SK-N-SH treated with all-trans-retinoic acid at 6 μM for 48 hours (cell line): ENCODE results near the gene MYH6.

Source experiments
- ATAC-seq: fragments of 200-7000 bp; cut with Tn5 transposase; 3 replicates; pipeline ENCODE4 v1.9.1; 2020; ENCODE audit warnings: mild to moderate bottlenecking, moderate library complexity
- BACH2 ChIP-seq: fragments of 250-450 bp; sonication (Bioruptor Pico); IDR thresholded peaks from 2 replicates; pipeline ENCODE4 v1.9.0; 2021; ENCODE audit warnings: mild to moderate bottlenecking, borderline replicate concordance
- CREB5 ChIP-seq: fragments of 250-450 bp; sonication (Bioruptor Pico); IDR thresholded peaks from 2 replicates; pipeline ENCODE4 v1.5.1; 2020; ENCODE audit warnings: low read depth, mild to moderate bottlenecking, moderate library complexity
- CSRNP3 ChIP-seq: fragments of 250-450 bp; sonication (Bioruptor Pico); IDR thresholded peaks from 2 replicates; pipeline ENCODE4 v1.5.1; 2021; ENCODE audit warnings: mild to moderate bottlenecking, moderate library complexity
- ESRRG ChIP-seq: fragments of 250-450 bp; sonication (Bioruptor Pico); IDR thresholded peaks from 2 replicates; pipeline ENCODE4 v1.6.1; 2021; ENCODE audit warnings: mild to moderate bottlenecking
- GLIS3 ChIP-seq: fragments of 250-450 bp; sonication (Bioruptor Pico); IDR thresholded peaks from 2 replicates; pipeline ENCODE4 v1.5.0; 2020; ENCODE audit warnings: mild to moderate bottlenecking, moderate library complexity
- ISL1 ChIP-seq: fragments of 250-450 bp; sonication (Bioruptor Pico); IDR thresholded peaks from 2 replicates; pipeline ENCODE4 v2.1.2; 2022; ENCODE audit warnings: mild to moderate bottlenecking, moderate library complexity
- OSR1 ChIP-seq: fragments of 250-450 bp; sonication (Bioruptor Pico); IDR thresholded peaks from 2 replicates; pipeline ENCODE4 v1.8.0; 2022; ENCODE audit warnings: moderate library complexity, mild to moderate bottlenecking, inconsistent platforms
- PATZ1 ChIP-seq: fragments of 250-450 bp; sonication (Bioruptor Pico); IDR thresholded peaks from 2 replicates; pipeline ENCODE4 v1.8.0; 2020; ENCODE audit warnings: mild to moderate bottlenecking, moderate library complexity, borderline replicate concordance
- RARB ChIP-seq: fragments of 250-450 bp; sonication (Bioruptor Pico); IDR thresholded peaks from 2 replicates; pipeline ENCODE4 v1.8.0; 2021; ENCODE audit warnings: mild to moderate bottlenecking, moderate library complexity
- SNAI2 ChIP-seq: fragments of 250-450 bp; sonication (Bioruptor Pico); IDR thresholded peaks from 2 replicates; pipeline ENCODE4 v1.5.0; 2020; ENCODE audit warnings: mild to moderate bottlenecking, moderate library complexity
- TCF4 ChIP-seq: fragments of 250-450 bp; sonication (Bioruptor Pico); IDR thresholded peaks from 2 replicates; pipeline ENCODE4 v1.8.0; 2021; ENCODE audit warnings: mild to moderate bottlenecking, moderate library complexity, borderline replicate concordance
- TOX ChIP-seq: fragments of 250-450 bp; sonication (Bioruptor Pico); IDR thresholded peaks from 2 replicates; pipeline ENCODE4 v1.8.0; 2021; ENCODE audit warnings: mild to moderate bottlenecking, moderate library complexity, borderline replicate concordance
- TSHZ2 ChIP-seq: fragments of 250-450 bp; sonication (Bioruptor Pico); IDR thresholded peaks from 2 replicates; pipeline ENCODE4 v1.5.0; 2020; ENCODE audit warnings: mild to moderate bottlenecking, moderate library complexity
- ZFP3 ChIP-seq: fragments of 250-450 bp; sonication (Bioruptor Pico); IDR thresholded peaks from 2 replicates; pipeline ENCODE4 v1.5.0; 2020; ENCODE audit warnings: mild to moderate bottlenecking, moderate library complexity
- ZFP30 ChIP-seq: fragments of 450-650 bp; formaldehyde crosslinking; IDR thresholded peaks from 2 replicates; pipeline ENCODE4 v1.5.0; 2022; ENCODE audit warnings: mild to moderate bottlenecking, moderate library complexity
- ZNF70 ChIP-seq: fragments of 450-650 bp; formaldehyde crosslinking; IDR thresholded peaks from 2 replicates; pipeline ENCODE4 v1.5.0; 2020; ENCODE audit warnings: mild to moderate bottlenecking, moderate library complexity
- ZNF8 ChIP-seq: fragments of 450-650 bp; formaldehyde crosslinking; IDR thresholded peaks from 2 replicates; pipeline ENCODE4 v1.5.0; 2020; ENCODE audit warnings: mild to moderate bottlenecking, moderate library complexity

The MYH6 gene

GRCh38 chr14:23365732-23366425 is 42.2 kb downstream of the MYH6 start (continued):
- TF ChIP-seq SNAI2 (no peak), ZFP3 (no peak), GLIS3 (CRISPR knock-in tag) (no peak), CREB5 (no peak)
- TF ChIP-seq, all 23 proteins: peak for 0

GRCh38 chr14:23365036-23365731 is 42.9 kb downstream of the MYH6 start, which contains the start of gene EFS:
Gene EFS (minus strand): TSS chr14:23365172. CDS start chr14:23365025, 147 bp downstream.
- no peak for TF ChIP-seq ESRRG
- TF ChIP-seq, all 23 proteins: peak for 0
- peak; percentile 26 for ATAC-seq

GRCh38 chr14:23364164-23365035 is 43.7 kb downstream of the MYH6 start:
- TF ChIP-seq CSRNP3 (CRISPR knock-in tag) (no peak), ZNF70 (CRISPR knock-in tag) (no peak), TSHZ2 (no peak)
- peak; percentile 2; the same call in 2 of the 3 replicates for ATAC-seq

GRCh38 chr14:23362200-23362599 is 45.9 kb downstream of the MYH6 start:
- no peak for ATAC-seq
- TF ChIP-seq ESRRG (no peak), TOX (CRISPR knock-in tag) (no peak), ZNF70 (CRISPR knock-in tag) (no peak)

- ATAC-seq: no peak
- TF ChIP-seq ZNF70 (CRISPR knock-in tag): no peak
- TF ChIP-seq TCF4 (CRISPR knock-in tag): no peak
- no peak for TF ChIP-seq GLIS3 (CRISPR knock-in tag)
- no peak for TF ChIP-seq CREB5
- TF ChIP-seq RARB (CRISPR knock-in tag): no peak
- TF ChIP-seq ISL1: no peak
- TF ChIP-seq CSRNP3 (CRISPR knock-in tag): no peak
- TF ChIP-seq BACH2 (CRISPR knock-in tag): no peak
- TF ChIP-seq ZNF8 (CRISPR knock-in tag): no peak
- TF ChIP-seq ESRRG: no peak
- no peak for TF ChIP-seq OSR1 (CRISPR knock-in tag)
- no peak for TF ChIP-seq TOX (CRISPR knock-in tag)
- no peak for TF ChIP-seq TSHZ2
- TF ChIP-seq ZFP30 (CRISPR knock-in tag): no peak
- TF ChIP-seq ZFP3: no peak
- TF ChIP-seq PATZ1 (CRISPR knock-in tag): no peak
Measured at GRCh38 chr14:23361763-23362162, 46.3 kb downstream of the MYH6 start.
